Measurements from ENCODE around the gene GTF3C2.

- TF ChIP-seq POLR2A (IDR thresholded peaks at IDR 0.05): no peak
- TF ChIP-seq CTCF (IDR thresholded peaks at IDR 0.05 in 4 of 5, conservative IDR thresholded peaks at IDR 0.05 in 1 of 5): no peak
These were observed 66.0 kb downstream of the GTF3C2 start for GRCh38 chr2:27290549-27290948.

Data from gastrocnemius medialis (tissue), 4 donors.